Fibroblast of the aortic adventitia (primary cell): ENCODE measurements around the gene DMD. TPM values are rescaled to one million over a fixed set of nuclear protein-coding genes. Genes with fewer than 3 reads are reported as not detected.

Source experiments
- DNase-seq: peaks from one replicate; pipeline ENCODE4 v3.0.0-alpha.2; 2010; ENCODE audit warnings: low read depth
- H3K4me3 ChIP-seq: 2 replicates; pipeline ENCODE4 v1.5.1; 2011; ENCODE audit warnings: low read depth, mild to moderate bottlenecking, control low read depth, low read length, moderate library complexity
- CTCF ChIP-seq: IDR thresholded peaks from 2 replicates; pipeline ENCODE4 v1.5.1; 2011; ENCODE audit warnings: mild to moderate bottlenecking, low read length, control low read depth, inconsistent platforms; ENCODE audit not compliant: insufficient read depth
- total RNA-seq: library from RNA; depleted of rRNA; stranded (reverse); fragments of >200 nt; gene quantifications from 2 replicates; pipeline ENCODE4 v1.2.3, GENCODE V29; 2012; ENCODE audit warnings: low replicate concordance

DMD gene
- total RNA-seq, 1 donor: 10.3 TPM

DNA sequence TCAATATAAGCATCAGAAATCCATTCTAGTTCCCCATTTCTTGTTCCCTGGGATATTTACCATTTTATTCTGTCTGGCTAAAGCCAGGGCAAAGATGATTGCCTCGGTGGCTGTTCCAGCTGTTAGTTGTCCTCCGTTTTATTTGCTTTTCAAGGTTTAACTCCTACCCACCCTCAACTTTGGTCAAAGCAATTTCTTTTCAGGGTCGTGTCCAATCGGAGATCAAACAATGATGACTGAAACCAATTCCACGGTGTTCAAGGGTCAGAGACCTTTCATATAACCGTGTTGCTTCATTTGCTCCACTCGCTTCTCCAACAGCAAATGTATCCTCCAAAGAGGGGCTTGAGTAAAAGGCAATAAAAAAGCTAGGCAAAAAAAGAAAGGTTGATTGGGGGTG is 1946.0 kb downstream of the DMD start:
- H3K4me3 ChIP-seq: no peak overlapping the region

GRCh38 chrX:31260351-31260750 is 1951.0 kb downstream of the DMD start:
- DNase-seq: no peak

More for the DNA sequence above, 1946.0 kb downstream of the DMD start:
- TF ChIP-seq CTCF: no peak
- DNase-seq: no peak

GRCh38 chrX:31258166-31258565 is 1953.2 kb downstream of the DMD start:
- DNase-seq: no peak
- no peak overlapping the region for H3K4me3 ChIP-seq
- no peak for TF ChIP-seq CTCF

More at GRCh38 chrX:31260351-31260750, 1951.0 kb downstream of the DMD start:
- no peak overlapping the region for H3K4me3 ChIP-seq
- no peak for TF ChIP-seq CTCF

- no peak for TF ChIP-seq CTCF
- no peak for DNase-seq
Measured at GRCh38 chrX:31255310-31256033, 1955.9 kb downstream of the DMD start.

GRCh38 chrX:31252133-31252532 is 1959.2 kb downstream of the DMD start:
- H3K4me3 ChIP-seq: no peak overlapping the region
- no peak for TF ChIP-seq CTCF
- no peak for DNase-seq

More at GRCh38 chrX:31255310-31256033, 1955.9 kb downstream of the DMD start:
- no peak overlapping the region for H3K4me3 ChIP-seq

- no peak overlapping the region for H3K4me3 ChIP-seq
- no peak for DNase-seq
- TF ChIP-seq CTCF: no peak
Measured at GRCh38 chrX:31251336-31251735, 1960.0 kb downstream of the DMD start.

- no peak for TF ChIP-seq CTCF
- no peak overlapping the region for H3K4me3 ChIP-seq
- no peak for DNase-seq
Measured at GRCh38 chrX:31245714-31246113, 1965.6 kb downstream of the DMD start.
